Hypothalamus (tissue), 51 donors: Measurements from ENCODE around the gene FOXF2.
A peak's percentile ranks its signal among the peaks of the same experiment; 100 is the strongest.
"Not testable (repeated sequence)": the region's sequence is repeated elsewhere in the genome, so short reads cannot be mapped to it uniquely, and the experiment has no call there.

Source experiments
- DNase-seq, 51 donors: peaks; one replicate each; lab custom pipeline; 2025; lab: John Stamatoyannopoulos, UW

The FOXF2 gene

GRCh38 chr6:1389369-1390132 lies at the start of gene FOXF2:
TSS of gene FOXF2 (plus strand) at chr6:1389576. CDS start at chr6:1389948, 372 bp downstream.
- DNase-seq, result no peak

GRCh38 chr6:1346101-1346500 lies 43.3 kb upstream of the FOXF2 start:
- DNase-seq, result no peak

DNA sequence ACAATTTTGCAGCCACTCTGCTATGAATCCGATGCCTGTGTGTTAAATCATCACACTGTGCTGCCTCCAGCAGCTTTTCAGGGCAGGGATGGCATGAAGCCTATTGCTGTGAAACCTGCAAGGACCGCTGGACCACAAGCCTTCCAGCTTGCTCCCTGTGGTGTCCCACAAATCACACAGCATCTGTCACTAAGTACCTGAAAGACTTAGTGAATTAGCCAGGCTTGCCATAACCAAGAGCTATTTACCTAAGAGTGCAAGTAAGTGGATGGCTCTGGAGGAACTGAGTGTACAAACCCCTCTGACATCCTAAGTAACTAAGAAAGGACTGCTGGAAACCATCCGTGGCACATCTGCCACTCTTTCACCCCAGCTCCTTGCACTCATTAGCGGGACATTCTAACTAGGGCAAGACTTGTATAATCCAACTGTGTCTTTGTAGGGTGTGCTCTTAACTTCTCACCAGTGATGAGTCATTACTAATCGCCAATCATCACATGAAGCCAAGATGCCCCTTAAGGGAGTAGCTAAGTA lies 42.8 kb upstream of the FOXF2 start:
- DNase-seq, result no peak

DNA sequence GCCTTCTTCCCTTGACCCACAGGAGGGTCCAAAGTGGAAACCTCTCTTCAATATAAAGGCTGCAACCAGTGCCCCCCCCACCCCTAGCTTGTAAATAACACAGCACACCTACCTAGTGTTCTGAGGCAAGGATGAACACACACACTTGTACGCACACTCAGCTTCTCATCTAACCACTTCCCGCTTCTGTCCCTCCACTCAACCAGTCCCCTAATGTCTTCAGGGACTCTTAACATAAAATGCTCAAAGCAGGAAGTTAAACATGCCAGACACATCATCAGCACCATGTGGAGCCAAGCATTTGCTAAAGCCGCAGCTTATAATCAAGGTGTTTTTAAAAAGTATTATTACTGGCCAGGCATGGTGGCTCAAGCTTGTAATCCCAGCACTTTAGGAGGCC lies 42.2 kb upstream of the FOXF2 start:
- DNase-seq, result no peak

DNA sequence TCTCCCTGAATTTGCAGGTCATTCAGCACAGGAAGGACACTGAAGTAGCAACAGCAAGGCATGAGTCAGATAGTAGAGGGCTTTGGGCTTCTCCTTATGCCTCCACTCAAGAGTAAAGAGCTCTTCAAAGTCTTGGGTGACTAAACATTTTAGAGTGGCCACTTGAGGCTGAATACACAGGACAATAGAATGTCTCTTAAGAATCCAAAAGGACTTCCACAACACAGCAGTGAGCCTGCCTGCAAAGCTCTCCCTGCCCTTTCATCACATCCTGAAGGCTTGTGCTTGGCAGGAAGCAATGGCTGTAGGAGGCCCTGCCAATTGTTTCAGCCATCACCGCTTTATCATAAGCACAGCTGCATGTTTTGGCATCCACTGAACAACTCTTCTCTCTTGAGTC lies 40.7 kb upstream of the FOXF2 start:
- peak in 1 of 51 donors; percentile 14 for DNase-seq

- no peak for DNase-seq
Measured at GRCh38 chr6:1349655-1350054, 39.7 kb upstream of the FOXF2 start.

DNA sequence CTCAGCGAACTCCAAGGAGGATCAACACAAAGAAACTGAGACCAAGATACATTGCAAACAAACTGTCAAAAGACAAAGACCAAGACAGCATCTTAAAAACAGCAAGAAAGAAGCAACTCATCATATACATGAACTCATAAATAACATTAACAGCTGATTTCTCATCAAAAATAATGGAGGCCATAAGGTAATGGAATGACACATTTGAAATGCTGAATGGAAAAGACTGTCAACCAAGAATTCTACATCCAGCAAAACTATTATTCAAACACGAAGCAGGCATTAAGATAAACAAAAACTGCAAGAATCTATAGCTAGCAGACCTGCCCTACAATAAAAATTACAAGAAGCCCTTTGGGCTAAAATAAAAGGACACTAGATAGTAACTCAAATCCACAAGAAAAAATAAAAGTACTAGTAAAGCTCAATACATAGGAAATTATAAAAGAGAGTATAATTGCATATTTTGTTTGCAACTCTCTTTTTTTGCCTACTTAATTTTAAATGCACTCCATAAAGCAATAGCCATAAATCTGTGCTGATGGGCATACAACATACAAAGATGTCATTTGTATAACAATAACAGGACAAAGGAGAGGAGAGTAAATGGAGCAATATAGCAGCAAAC lies 37.9 kb upstream of the FOXF2 start:
- DNase-seq, result no peak

GRCh38 chr6:1355068-1355467 lies 34.3 kb upstream of the FOXF2 start:
- not testable (repeated sequence) for DNase-seq

DNA sequence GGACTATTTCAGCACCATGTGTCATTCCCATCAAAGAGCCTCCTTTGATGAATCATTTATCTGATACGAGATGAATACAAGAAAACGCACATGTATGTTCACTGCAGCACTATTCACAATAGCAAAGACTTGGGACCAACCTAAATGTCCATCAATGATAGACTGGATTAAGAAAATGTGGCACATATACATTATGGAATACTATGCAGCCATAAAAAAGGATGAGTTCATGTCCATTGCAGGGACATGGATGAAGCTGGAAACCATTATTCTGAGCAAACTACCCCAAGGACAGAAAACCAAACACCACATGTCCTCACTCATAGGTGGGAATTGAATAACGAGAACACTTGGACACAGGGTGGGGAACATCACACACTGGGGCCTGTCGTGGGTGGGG lies 27.7 kb upstream of the FOXF2 start:
- DNase-seq, result not testable (repeated sequence)

DNA sequence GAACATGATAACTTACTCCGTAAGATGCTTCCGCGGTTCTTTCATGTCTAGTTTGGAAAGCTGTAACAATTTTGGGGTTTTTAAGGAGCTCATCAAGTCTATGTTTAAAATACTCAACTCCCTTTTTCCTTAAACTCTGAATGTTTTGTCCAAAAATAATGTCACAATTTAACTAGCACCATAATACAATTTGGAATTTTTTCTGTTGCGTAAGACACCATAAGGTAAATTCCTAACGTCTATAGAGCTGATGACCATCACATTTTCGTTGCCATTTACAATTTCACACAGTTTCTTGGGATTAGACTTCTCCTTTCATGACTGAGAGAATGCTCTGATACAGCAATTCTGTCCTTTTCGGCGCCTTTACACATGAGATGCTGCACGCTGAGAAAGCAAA lies 26.7 kb upstream of the FOXF2 start:
- no peak for DNase-seq

GRCh38 chr6:1363298-1363697 lies 26.1 kb upstream of the FOXF2 start:
- no peak for DNase-seq

DNA sequence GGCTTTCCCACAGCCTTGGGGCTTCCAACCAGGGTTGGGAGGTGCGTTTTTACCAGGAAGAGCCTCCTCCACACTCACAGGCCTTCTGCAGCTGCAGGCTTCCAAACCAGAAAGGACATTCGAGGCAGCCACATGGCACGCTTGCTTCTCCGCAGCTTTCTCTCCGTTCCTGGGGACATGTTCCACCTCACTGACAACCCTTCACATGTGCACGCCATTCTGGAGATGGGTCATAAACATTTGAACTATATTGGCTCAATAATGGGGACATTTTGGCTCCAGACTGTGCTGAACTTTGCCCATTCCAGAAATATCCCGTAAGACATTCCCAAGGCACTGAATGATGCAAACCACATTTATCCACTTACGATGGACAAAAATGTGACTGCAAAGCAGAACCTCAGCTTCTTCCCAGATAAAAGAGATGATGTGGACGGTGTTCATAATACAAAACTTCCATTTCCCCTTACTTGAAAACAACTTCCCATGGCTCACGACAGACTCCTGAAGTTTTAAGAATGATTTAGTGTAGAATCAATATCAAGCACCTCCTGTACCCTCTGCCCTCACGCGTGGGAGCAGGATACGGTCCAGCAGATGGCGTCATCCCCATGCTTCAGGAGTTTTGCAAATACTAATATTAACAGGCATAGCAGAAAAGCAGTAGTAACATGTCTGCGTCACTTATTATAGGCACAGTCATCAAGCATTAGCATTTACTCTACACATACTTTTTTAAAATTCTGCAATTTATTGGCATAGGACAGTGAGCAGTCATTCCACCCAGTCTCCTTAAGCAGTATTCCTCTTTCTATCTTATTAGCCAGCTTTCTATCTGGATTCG lies 25.4 kb upstream of the FOXF2 start:
- DNase-seq, result no peak

DNA sequence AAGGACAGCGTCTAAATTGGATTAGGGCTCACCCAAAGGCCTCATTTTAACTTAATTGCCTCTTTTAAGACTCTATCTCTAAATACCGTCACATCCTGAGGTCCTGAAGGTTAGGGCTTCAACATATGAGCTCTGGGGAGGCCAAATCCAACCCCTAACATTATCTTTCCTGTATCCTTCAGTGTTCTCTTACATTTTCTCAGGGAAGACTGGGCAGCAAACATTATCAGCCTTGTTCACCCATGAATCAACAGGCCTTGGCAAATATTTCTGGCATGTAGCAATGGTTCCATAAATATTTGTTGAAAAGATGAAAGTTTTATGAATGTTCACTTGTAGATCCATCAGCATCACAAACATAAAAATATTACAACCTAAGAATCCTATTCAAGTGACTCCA lies 24.6 kb upstream of the FOXF2 start:
- no peak for DNase-seq

DNA sequence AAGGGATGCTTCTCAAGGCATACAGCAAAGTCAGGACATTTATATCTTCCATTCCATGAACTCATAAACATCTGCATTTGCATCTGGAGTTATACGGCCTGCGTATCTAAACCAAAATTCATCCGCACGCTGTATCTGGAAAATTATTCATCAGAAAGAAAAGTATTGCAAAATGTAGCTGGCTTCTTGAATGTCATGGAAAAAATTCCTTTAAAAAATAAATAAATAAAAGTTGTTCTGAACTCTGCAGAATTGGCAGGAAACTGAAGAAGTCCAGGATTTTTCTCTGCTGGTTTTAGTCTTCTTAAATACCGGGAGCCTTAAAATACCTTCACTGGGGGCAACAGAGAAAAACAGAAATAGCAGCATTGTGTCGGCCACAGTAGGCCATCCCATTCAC lies 23.7 kb upstream of the FOXF2 start:
- DNase-seq, result no peak

DNA sequence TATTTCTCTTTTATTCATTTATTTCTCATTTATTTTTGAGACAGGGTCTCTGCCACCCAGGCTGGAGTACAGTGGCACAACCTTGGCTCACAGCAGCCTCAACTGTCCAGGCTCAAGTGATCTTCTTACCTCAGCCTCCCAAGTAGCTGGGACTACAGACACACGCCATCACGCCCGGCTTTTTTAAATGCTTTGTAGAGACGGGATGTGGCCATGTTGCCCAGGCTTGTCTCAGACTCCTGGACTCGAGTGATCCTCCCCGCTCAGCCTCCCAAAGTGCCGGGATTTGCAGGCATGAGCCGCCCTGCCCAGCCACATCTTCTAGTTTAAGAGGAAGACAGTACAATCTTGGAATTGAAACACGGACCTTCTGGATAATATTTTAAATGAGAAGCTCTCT lies 21.6 kb upstream of the FOXF2 start:
- no peak for DNase-seq

DNA sequence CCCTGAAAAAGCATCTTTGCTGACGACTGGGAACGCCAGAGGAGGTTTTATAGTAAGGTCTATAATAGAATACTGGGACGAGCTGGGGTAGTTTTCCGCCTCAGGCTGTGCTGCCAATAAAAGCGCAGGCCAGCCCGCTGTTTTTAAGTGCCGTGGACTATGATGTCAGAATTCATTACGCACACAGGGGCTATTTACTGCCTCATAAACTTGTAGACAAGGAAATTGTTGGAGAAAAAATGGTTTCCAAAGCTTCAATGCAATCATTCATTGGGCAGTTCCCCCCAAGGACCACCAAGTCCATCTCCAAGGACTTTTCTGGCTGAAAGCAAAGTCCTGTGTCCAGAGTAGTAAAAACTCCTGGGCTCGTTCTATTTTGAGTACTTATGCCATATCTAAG lies 20.4 kb upstream of the FOXF2 start:
- DNase-seq, result no peak

DNA sequence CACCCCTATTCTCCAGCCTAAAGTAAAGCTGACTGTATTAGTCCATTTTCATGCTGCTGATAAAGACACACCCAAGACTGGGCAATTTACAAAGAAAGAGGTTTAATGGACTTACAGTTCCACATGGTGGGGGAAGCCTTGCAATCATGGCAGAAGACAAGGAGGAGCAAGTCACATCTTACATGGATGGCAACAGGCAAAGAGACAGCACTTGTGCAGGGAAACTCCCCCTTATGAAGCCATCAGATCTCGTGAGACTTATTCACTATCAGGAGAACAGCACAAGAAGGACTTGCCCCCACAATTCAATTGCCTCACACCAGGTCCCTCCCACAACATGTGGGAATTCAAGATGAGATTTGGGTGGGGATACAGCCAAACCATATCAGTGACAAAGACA lies 19.7 kb upstream of the FOXF2 start:
- DNase-seq, result not testable (repeated sequence)

- no peak for DNase-seq
Measured at GRCh38 chr6:1371933-1372332, 17.4 kb upstream of the FOXF2 start.

- DNase-seq, result no peak
Measured at GRCh38 chr6:1372690-1373089, 16.7 kb upstream of the FOXF2 start.

DNA sequence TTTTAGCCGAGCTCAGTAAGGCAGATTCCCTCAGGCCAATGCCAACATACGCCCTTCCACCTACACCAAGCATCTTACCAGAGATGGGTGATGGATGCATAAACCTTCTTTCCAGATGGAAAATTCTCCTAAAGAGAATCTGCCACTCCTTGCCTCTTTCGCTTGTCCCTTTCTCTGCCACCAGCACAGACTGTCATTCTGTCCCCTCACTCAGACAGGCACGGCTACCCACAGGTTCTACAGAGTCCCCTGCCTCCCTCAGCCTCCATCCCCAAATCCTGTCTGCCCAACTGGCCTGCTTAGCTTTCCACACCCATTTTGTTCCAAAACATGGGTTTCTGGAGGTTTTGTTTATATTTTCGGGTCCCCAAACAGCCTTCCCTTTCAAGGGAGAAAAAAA lies 12.7 kb upstream of the FOXF2 start:
- no peak for DNase-seq

GRCh38 chr6:1377526-1377925 lies 11.8 kb upstream of the FOXF2 start:
- no peak for DNase-seq
